HG02938 (cell line): ENCODE results near the gene B3GALNT2.
"Not testable (repeated sequence)": the region's sequence is repeated elsewhere in the genome, so short reads cannot be mapped to it uniquely, and the experiment has no call there.

Source experiments
- ATAC-seq: cut with Tn5 transposase; IDR thresholded peaks from one replicate; pipeline ENCODE4 v1.9.1; 2021; ENCODE audit warnings: mild to moderate bottlenecking, moderate library complexity; ENCODE audit not compliant: unreplicated experiment

Gene B3GALNT2

DNA sequence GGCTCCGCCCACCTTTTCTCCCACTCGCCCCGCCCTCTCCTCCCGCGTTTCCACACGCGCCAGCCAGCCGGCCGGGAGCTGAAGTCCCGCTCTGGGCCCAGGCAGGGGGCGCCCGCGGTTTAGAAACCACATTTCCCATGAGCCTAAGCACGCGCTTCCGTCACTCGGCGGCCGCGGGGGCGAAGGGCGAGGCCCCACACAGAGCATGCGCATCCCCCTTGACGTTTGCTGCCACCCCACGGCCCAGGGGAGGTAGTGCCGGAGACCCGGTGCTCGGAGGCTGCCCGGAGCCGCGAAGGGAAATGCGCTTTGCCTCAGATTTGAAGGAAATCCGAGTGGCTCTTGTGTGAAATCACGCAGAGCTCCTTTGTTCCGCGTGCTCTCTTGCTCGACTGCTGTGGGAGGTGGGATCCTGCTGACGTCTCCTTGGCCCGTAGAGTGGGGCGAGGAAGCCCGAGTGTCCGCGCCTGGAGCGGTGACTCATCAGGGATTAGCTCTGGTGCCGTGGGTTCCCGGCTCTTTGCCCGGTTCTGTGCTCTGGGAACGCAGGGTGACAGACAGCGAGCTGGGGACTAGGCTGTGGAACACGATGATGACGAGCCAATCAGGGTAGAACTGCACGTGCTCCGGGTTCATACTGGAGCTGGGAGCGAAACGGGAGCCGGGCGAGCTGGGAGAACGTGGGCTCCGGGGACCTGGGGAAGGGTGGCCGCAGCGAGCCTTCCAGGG, 406 bp upstream of the B3GALNT2 start:
- peak; percentile 78 for ATAC-seq

DNA sequence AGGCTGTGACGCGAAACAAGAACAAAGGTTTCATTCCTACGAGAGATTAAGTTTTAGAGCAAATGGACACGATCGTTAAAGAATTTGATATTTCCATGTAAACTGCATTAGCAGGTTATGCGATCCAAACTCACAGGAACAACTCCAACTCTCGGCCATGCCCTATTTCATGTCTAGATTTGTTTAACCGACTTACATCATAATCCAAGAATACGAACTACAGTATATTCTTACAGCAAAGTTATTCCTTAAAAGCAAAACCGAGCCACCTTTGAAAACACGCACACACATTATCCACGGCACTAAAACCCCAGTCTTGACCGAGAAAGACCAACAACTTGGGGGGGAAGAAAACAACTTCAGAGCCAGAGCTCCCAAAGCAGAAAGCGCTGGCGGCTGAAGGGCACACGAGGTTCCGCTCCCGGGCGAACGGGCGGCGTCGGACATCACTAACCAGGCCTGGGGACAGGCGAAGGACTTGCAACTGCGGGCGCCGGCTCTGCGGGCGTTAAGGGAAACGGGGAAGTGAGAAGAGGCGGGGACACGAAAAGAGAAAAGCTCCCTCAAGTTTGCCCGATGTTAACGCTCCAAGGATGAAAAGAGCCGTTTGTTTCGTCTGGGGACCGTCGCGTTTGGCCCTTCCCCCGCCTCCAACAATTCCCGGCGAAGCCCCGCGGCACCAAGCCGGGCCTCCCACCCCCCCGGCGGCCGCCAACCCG, 690 bp downstream of the B3GALNT2 start:
- ATAC-seq: no peak

DNA sequence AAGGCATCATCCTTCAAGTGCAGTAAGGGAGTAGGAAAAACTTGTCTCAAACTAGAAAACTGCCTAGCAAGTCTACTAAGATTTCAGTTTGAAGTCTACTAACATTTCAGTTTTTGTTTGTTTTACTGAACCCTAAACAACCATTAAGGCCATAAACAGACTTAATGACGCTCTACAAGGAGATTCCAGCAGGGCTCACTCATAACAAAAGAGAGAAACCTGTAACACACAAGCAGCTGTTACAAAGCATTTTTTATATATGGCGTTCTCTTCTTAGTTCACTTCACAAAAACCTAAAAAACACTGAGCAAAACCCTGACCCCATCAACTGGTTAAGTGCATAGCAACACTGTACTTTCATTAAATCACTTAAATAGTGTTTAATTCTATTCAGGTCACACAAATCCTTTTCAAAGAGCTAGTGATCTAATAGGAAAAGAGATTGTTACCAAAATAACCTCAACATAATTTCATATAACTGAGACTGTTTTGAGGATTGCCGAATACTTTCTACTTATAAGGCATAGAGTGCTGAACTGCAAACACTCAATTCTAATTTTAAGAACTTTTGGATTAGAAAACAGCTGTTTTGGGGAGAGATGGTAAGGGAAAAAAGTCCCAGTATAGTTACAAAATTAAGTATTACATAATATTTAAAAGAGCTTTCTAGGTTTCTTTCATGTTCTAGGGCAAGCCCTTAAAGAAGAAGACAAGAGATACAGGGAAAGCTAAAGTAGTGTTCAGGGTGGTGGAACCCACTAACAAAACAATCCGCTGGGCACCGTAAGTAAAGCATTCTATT, 1.4 kb downstream of the B3GALNT2 start:
- no peak for ATAC-seq

DNA sequence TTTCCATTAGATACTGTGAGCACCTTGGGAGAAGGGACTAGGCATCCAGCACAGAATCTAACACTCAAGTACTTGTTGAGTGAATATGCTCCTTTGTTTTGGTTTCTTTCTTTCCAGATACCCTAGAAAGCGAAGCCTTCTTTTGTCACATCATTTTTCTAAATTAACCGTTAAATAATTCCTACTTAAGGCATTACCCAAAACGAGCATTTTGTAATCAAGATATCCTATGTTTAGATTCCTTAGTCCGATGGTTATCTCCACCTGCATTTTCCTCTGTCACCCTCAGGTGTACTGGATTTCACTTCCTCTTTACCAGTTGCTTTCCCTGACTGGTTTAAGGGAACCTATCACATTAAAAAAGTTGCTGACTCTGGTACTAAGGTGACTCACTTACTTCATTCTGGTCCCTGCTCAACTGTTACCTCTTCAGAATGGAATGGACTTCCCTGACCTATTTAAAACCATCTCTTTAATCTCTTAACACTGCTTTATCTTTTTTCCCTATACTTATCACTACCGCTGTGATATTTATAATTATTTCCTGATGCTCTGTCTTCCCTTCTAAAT, 3.2 kb downstream of the B3GALNT2 start:
- ATAC-seq: no peak

DNA sequence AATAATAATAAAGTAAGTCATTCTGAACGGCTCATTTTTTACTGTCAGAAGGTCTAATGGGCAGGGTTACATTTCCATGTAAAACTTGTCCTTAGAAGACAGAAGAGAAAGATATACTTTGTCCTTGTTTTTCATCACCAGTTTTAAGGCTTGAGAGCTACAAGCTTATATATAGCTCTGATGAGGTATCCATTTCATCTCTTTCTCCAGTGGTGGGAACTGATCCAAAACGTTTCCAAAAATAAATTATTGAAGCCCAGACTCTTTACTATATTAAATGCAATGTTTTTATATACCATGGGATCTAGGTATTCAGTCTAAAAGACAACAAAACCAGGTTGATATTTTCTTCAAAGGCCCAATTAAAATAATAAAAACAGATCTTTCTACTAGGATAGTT, 8.7 kb downstream of the B3GALNT2 start:
- ATAC-seq: no peak

DNA sequence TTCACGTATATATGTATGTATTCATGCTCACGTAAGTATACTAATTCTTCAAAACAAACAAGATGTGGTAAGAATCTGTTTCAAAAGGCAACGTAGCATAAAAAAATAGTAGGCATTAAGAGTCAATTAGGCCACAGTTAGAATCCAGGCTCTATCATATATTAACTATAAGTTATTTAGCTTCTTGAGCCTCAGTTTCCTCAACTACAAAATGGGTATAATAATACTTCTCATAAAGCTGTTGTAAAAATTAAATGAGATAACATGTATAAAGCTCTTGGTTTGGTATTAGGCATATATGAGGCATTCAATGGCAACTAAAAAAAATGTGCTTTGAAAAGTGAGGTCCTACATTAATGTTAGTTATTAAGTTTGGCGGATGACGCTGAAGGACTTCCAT, 9.2 kb downstream of the B3GALNT2 start:
- ATAC-seq: no peak

DNA sequence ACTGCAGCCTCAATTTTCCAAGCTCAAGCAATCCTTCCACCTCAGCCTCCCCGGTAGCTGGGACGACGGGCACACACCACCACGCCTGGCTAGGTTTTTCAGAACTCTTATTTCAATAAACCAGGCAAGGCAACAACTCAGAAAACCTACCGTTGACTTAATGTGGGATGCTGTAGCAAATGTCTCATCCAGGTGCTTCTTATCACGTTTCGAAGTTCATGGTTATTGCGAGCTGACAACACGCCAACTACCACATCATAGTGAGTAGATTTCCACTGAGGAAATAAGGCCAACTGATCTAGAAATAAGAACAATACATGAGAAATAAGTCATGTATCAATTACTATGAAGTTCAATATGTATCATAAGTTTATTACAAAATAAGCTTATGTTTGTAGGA, 9.7 kb downstream of the B3GALNT2 start:
- no peak for ATAC-seq

DNA sequence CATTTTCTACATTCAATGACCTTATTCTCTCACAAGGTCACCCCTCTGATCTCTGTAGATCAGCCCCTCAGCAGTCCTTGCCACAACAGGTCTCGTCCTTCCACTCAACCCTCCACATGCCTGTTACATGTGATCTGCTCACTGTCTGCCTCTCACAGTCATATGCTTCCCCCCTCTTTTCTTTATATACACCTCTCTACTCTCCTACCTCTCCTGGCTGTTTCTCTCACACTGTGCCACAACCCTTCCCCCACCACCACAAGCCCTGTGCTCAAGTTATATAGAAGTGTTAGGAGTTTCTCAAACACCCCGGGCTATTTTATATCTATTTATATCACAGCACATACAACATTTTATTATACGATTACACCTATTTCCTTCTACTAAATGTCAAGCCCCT, 12.6 kb downstream of the B3GALNT2 start:
- ATAC-seq: no peak

DNA sequence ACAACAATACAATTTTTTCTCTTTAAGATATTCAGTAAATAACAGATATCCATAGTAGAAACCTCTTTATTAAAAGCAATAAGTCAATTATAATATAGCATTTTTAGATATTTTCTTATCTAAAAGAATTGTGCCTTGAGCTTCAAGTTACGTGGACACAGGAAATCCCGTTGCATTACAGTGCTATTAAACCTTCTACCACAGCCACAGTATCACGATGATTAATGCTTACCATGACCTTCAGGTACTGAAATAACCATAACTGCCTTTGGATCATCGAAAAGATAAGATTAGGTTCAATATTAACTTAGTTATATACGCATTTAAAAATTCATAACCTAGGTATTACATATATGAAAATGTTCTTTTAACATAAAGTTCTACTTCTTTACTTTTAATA, 17.9 kb downstream of the B3GALNT2 start:
- ATAC-seq: no peak

DNA sequence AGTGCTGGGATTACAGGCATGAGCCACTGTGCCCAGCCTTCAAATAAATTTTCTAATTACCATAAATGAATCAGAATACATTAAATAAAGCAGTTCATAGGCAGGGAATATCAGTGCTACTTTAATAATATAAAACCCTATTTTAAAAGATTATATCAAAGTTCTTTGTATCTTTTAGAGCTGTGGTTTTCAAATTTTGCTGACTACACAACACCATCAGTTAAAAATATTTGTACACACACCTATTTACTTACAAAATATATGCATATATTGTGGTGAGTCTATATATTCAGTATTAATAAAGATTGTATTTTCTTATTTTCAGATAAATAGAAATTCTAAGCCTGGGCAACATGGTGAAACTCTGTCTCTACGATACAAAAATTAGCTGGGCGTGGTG, 18.7 kb downstream of the B3GALNT2 start:
- ATAC-seq: no peak

DNA sequence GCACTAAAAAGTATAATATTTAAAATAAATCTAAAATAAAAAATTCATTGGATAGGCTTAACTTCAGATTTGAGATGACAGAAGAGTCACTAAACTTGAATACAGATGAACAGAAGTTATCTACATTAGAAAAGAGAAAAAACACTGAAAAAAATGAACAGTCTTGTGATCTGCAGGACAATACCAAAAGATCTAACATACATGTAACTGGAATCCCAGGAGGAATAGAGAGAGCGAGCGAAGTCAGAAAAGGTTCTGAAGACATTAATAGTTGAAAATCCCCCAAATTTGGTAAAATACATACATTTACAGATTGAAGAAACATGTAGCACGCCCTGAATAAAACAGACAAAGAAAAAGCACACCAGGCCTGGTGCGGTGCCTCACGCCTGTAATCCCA, 21.2 kb downstream of the B3GALNT2 start:
- ATAC-seq: no peak

DNA sequence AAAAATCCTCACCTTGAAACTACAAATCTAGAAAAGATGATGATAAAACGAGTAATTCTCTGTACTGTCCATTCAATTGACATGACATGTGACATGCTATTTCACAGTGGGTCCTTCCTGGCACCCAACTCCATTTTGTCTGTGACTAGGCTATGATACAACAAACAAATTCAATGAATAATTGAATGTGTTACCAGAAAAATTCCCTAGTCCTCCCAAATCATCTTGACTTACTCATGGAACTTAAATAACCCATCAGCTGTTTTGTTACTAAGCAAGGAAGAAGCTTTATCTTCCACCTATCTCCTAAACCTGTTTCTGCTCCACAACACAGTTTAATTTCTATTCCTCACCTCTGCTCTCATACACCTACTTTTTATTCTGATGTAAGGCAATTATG, 30.4 kb downstream of the B3GALNT2 start:
- no peak for ATAC-seq

DNA sequence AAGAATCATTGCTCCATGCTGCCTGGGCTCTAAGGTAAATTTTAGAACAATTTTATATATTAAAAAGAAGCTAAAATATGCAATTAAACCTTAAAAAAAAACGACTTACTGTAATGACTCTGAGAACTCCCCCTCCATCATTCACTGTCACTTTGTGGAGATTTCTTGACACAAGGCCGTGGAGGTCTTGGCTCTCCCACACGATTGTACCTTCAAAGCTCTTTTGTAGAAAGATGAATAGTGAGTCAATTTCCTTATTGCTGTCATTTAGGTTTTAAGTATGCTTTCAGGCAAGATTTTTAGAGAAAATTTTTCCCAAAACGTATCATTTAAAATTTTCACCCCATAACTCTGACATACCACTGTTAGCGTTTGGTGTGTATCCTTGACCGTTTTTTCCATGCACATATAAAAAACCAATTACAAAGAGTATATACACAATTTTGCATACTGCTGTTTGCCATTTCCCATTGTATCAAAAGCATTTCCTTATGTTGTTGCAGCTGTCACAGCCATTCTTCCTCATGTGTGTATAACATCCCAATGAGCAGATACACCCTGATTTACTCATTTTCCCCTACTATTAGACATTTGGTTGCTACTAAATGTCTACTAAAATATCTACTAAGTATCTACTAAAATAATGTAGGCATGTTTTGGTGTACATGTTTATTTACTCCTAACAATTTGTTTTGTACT, 33.4 kb downstream of the B3GALNT2 start:
- ATAC-seq: no peak

DNA sequence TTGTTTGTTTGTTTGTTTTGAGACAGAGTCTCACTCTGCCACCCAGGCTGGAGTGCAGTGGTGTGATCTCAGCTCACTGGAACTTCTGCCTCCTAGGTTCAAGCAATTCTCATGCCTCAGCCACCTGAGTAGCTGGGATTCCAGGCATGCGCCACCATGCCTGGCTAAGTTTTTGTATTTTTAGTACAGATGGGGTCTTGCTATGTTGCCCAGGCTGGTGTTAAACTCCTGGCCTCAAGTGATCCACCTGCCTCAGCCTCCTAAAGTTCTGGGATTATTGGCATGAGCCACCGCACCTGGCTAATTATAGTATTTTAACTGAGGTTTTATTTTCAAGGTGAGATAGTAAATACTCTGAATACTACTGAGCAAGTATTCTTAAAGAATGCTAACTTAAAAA, 34.4 kb downstream of the B3GALNT2 start:
- ATAC-seq: not testable (repeated sequence)

DNA sequence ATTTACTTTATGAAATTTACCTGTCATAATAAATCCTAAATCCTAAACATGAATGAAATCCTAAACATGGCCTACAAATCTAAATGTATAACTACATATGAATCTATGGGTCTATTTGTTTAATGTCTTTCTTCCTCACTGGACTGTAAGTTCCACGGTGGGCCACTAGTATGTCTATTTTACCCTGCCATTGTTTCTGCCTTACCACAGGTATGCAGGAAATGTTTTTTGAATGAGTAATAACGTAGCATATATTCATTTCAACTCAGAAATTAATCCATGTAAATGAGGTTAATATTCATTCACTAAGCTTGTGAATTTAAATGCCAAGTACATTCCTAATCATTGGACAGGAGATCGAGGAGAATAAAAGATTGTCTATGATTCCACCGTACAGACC, 35.3 kb downstream of the B3GALNT2 start:
- ATAC-seq: no peak

DNA sequence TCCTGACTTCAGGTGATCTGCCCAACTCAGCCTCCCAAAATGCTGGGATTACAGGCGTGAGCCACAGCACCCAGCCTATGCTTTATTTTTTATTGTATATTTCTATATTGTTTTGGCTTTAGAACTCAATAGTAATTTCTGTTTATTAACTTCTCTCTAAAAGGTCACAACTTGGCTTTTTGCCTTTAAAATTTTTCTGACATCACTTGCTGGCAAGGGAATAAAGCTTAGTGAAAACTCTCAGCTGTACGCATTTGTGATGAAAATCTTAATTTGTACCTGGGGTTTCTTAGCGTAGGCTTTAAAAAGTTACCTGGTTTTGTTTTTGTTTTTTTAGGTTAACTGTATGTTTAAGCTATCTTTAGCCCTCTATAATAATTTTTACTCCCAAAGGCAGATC, 36.2 kb downstream of the B3GALNT2 start:
- ATAC-seq: no peak

DNA sequence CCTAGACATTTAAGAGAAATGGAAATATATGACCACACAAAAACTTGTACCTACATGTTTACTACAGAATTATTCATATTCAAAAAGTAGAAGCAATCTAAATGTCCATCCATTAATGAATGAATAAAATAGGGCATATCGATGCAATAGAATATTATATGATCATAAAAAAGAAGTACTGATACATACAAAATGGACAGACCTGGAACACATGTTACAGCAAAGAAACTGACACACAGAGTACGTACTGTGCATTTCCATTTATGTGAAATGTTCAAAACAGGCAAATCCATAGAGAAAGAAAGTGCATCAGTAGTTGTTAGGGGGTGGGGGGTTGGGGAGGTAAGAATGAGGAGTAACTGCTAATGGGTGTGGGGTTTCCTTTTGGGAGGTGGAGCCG, 39.2 kb downstream of the B3GALNT2 start:
- ATAC-seq: no peak

DNA sequence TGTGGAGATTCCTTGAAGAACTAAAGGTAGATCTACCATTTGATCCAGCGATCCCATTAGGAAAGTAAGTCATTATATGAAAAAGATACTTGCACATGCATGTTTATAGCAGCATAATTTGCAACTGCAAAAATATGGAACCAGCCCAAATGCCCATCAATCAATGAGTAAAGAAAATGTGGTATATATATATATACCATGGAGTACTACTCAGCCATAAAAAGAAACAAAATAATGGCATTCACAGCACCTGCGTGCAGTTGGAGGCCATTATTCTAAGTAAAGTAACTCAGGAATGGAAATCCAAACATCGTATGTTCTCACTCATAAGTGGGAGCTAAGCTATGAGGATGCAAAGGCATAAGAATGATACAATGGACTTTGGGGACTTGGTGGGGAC, 41.4 kb downstream of the B3GALNT2 start:
- not testable (repeated sequence) for ATAC-seq

DNA sequence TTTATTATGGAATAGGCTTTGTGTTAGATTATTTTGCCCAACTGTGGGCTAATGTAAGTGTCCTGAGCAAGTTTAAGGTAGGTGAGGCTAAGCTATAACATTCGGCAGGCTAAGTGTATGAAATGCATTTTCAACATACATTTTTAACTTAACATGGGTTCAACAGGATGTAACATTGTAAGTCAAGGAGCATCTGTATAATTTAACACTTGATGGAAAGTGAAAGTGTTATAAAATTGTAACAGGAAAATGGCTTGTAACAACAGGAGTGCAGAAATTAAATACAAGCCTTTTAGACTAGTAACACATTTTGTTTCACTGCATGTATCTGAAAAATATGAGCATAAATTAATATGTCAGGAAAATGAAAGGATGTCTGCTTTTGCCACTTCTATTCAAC, 42.3 kb downstream of the B3GALNT2 start:
- ATAC-seq: no peak

DNA sequence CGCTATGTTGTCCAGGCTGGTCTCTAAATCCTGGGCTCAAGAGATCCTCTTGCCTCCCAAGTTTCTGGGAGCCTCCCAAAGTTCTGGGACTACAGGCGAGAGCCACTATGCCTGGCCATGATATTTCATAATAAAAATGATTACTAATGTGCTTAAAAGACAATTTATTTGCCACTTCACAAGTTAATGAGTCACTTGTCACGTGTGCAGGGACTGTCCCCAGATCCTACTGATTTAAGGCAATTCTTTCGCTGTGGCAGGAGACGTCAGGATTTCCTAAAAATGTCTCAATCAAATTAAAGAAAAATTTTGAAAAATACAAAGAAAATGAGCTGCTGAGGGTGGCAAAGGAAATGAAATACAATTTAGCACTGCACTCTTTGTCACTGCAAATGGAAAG, 43.5 kb downstream of the B3GALNT2 start:
- no peak for ATAC-seq

DNA sequence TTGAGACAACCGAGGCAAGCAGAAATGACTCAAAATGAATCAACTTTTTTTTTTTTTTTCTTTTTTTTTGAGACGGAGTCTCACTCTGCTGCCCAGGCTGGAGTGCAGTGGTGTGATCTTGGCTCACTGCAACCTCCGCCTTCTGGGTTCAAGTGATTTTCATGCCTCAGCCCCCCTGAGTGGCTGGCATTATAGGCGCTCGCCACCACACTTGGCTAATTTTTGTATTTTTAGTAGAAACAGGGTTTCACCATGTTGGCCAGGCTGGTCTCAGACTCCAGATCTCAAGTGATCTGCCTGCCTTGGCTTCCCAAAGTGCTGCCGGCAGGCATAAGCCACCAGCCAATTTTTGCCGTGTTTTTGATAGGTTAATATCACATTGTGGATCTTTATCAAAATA, 46.4 kb downstream of the B3GALNT2 start:
- ATAC-seq: not testable (repeated sequence)
